Measurements from ENCODE around the gene GADL1.

DNA sequence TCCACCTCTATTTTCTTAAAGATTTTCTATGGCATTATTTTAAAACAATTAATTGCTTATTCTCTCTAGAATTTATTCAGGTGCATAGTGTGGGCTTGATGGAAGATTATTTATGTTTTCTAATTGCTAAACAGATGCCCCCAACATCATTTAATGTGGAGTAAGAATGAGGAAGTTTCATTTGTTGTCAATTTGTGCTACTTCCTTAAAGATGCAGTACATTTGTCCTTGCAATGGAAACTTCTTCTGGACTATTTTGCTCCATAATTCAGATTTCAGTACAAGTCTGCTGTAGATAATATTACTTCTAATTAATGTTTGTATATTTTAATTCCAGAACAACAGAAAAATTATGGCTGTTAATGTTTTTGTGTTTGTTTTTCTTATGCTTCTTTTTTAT, 183.3 kb downstream of the GADL1 start:
- TF ChIP-seq CTCF (IDR thresholded peaks at IDR 0.05): no peak
- TF ChIP-seq POLR2A (IDR thresholded peaks at IDR 0.05): no peak
